Panc1 (cell line): ENCODE measurements around the gene MYO7B.

Experiments used
- POLR2AphosphoS5 ChIP-seq: IDR thresholded peaks from 2 replicates; pipeline ENCODE4 v1.6.1; 2012; ENCODE audit warnings: mild to moderate bottlenecking, low read depth, low read length, moderate library complexity
- TCF7L2 ChIP-seq: IDR thresholded peaks from 2 replicates; pipeline ENCODE4 v1.6.1; 2011; ENCODE audit warnings: mild to moderate bottlenecking, low read depth, low read length, inconsistent platforms

- TF ChIP-seq POLR2AphosphoS5 (no peak), TCF7L2 (no peak)
Observed at GRCh38 chr2:127537644-127538043, 2.2 kb downstream of the MYO7B start.
